ENCODE measurements around the gene ZNF778. TPM values are rescaled to one million over a fixed set of nuclear protein-coding genes. Genes with fewer than 3 reads are reported as not detected.

ZNF778 gene
- polyA plus RNA-seq, 2 of the 4 experiments (the other 2 are of a cell fraction), result 7.0 to 9.5 TPM

DNA sequence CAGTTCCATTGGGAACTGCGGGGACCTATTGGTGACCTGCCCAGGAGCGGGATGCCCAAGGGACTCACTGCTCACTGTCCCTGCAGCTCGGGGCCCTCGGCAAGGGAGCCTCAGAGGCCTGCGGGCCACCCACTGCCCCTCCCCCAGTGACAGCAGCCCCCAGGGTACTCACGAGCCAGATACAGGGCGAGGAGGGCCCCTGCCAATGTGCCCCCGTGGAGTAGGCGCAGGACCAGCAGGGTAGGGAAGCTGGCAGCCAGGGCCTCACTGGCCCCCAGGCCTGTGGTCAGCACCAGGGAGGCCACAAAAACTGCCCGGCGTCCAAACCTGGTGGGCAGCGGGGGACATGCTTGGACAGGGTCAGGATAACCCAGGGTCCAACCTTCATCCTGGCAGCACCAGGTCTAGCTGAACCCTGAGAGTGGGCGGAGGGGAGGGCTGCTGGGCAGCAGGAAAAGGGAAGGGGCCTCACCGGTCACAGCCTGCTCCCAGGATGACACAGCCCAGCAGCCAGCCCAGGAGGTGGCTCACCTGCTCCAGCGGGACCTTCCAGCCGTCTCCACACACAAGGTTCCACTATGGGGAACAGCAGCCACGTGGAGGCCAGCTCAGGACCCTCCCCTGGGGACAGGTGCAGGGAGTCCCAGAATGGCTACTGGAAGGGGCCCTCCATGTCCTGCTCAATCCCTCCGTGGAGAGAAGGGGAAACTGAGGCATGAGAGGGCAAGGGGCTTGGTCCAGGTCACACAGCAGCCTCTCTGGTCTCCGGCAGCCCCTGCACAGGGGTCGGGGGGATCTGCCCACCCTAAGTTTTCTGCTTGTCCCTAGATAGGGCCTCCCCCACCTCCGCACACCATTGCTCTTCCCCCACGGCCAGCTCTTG is 18.0 kb upstream of the ZNF778 start (continued):
- TF ChIP-seq PHF8 (IDR thresholded peaks at IDR 0.05; ENCODE audit: borderline replicate concordance, low read depth), result no peak
- TF ChIP-seq, protein P1, sequence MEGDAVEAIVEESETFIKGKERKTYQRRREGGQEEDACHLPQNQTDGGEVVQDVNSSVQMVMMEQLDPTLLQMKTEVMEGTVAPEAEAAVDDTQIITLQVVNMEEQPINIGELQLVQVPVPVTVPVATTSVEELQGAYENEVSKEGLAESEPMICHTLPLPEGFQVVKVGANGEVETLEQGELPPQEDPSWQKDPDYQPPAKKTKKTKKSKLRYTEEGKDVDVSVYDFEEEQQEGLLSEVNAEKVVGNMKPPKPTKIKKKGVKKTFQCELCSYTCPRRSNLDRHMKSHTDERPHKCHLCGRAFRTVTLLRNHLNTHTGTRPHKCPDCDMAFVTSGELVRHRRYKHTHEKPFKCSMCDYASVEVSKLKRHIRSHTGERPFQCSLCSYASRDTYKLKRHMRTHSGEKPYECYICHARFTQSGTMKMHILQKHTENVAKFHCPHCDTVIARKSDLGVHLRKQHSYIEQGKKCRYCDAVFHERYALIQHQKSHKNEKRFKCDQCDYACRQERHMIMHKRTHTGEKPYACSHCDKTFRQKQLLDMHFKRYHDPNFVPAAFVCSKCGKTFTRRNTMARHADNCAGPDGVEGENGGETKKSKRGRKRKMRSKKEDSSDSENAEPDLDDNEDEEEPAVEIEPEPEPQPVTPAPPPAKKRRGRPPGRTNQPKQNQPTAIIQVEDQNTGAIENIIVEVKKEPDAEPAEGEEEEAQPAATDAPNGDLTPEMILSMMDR (IDR thresholded peaks at IDR 0.05), result no peak
- TF ChIP-seq, protein P2, sequence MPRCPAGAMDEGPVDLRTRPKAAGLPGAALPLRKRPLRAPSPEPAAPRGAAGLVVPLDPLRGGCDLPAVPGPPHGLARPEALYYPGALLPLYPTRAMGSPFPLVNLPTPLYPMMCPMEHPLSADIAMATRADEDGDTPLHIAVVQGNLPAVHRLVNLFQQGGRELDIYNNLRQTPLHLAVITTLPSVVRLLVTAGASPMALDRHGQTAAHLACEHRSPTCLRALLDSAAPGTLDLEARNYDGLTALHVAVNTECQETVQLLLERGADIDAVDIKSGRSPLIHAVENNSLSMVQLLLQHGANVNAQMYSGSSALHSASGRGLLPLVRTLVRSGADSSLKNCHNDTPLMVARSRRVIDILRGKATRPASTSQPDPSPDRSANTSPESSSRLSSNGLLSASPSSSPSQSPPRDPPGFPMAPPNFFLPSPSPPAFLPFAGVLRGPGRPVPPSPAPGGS (IDR thresholded peaks at IDR 0.05), result no peak

DNA sequence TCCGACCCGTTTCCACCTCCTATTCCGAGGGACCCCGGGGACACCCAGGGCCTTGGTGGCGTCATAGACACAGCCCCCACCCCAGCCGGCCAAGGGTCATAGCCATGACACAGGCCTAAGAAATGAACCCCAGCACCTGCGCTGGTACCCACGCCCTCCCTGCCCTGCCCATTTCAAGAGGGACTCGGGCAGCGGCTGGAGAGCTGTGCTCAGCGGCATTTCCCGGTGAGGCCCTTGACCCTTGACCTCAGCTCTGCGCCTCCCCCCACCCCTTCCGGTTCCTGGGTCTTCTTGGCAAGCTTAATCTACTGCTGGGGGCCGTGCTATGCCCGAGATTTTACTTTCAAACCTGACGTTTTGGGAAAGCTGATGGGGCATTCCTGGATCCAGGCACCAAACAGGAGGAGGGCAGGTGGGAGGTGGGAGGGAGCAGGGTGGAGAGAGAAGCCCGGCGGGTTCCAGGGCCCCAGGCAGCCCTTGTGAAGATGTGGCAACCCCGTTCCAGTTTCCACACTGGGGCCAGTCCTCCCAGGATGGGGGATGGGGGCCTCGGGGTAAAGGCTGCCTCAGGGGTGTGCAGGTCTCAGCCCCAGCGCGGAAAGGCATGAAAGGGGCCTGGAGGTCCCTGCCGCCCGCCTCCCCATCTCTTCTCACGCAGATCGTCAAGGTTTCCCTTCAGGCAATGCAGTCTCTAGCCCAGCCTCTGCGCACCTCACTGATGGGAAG is 17.2 kb upstream of the ZNF778 start, which contains the start of gene SLC22A31:
Gene SLC22A31 (minus strand): TSS at position 414 of the 726 bp plus-strand sequence. CDS start 36 bp downstream, at position 378.
- Histone ChIP-seq H3K4me3 (peak within 1 kb of the TSS; percentile 62), H3K4me1 (peaks cover 8% of the 10 kb centered on the region), H3K27ac (peak within 1 kb of the TSS; percentile 36 to 77; a peak in 5 of 6 replicates), H3K4me2 (peak within 1 kb of the TSS; percentile 100), H3K9me3 (peaks cover 5% of the 10 kb centered on the region; the same call in 1 of the 3 replicates)
- FAIRE-seq (no peak), ATAC-seq (no peak), DNase-seq (ENCODE audit: low read depth in 1 of 2, low spot score in 1 of 2) (no peak)
- TF ChIP-seq FOSB (CRISPR knock-in tag; IDR thresholded peaks at IDR 0.05), result no peak
- no peak; the same call in 1 of the 2 replicates for TF ChIP-seq RNF2 (IDR thresholded peaks at IDR 0.05; ENCODE audit: borderline replicate concordance, low read depth)
- no peak for TF ChIP-seq TFCP2L1 (CRISPR knock-in tag; IDR thresholded peaks at IDR 0.05)
- no peak for TF ChIP-seq JUN (IDR thresholded peaks at IDR 0.05)
- no peak for TF ChIP-seq SREBF2 (IDR thresholded peaks at IDR 0.05)
- TF ChIP-seq, protein P3, sequence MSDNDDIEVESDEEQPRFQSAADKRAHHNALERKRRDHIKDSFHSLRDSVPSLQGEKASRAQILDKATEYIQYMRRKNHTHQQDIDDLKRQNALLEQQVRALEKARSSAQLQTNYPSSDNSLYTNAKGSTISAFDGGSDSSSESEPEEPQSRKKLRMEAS (IDR thresholded peaks at IDR 0.05), result no peak
- TF ChIP-seq, protein P4, sequence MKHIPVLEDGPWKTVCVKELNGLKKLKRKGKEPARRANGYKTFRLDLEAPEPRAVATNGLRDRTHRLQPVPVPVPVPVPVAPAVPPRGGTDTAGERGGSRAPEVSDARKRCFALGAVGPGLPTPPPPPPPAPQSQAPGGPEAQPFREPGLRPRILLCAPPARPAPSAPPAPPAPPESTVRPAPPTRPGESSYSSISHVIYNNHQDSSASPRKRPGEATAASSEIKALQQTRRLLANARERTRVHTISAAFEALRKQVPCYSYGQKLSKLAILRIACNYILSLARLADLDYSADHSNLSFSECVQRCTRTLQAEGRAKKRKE (CRISPR knock-in tag; IDR thresholded peaks at IDR 0.05; ENCODE audit: low read depth), result no peak
- TF ChIP-seq MYC (IDR thresholded peaks at IDR 0.05; ENCODE audit: borderline replicate concordance, low read length), result no peak
- no peak for TF ChIP-seq HOXA7 (CRISPR knock-in tag; IDR thresholded peaks at IDR 0.05)
- no peak for TF ChIP-seq CBX8 (IDR thresholded peaks at IDR 0.05)
- no peak for TF ChIP-seq EHF (CRISPR knock-in tag; IDR thresholded peaks at IDR 0.05)
- TF ChIP-seq, protein P2 (IDR thresholded peaks at IDR 0.05), result no peak
- TF ChIP-seq TP53 (CRISPR knock-in tag; IDR thresholded peaks at IDR 0.05), result no peak
- WGBS (ENCODE audit: missing lambda C conversion rate), result 62% methylated on average over 25 of the region's 28 CpGs
- POLR2A ChIA-PET, result no interaction called here
- CTCF ChIA-PET, result no interaction called here
